UCSD-AML1 (cell line): ENCODE measurements around the gene SIAH2.
A peak's percentile ranks its signal among the peaks of the same experiment; 100 is the strongest.

Experiments
- DNase-seq: peaks from one replicate; lab custom pipeline; 2025; ENCODE audit not compliant: unreplicated experiment; lab: John Stamatoyannopoulos, UW

SIAH2 gene

GRCh38 chr3:150775001-150775599 is 12.1 kb upstream of the SIAH2 start:
- no peak for DNase-seq

- no peak for DNase-seq
These were observed 10.7 kb upstream of the SIAH2 start for GRCh38 chr3:150773616-150774192.

- DNase-seq = no peak
These were observed 8.6 kb upstream of the SIAH2 start for GRCh38 chr3:150771600-150771999.

GRCh38 chr3:150770681-150771080 is 7.7 kb upstream of the SIAH2 start:
- DNase-seq = no peak

- no peak for DNase-seq
These were observed 3.8 kb upstream of the SIAH2 start for GRCh38 chr3:150766742-150767141.

- no peak for DNase-seq
These were observed 3.2 kb upstream of the SIAH2 start for GRCh38 chr3:150765949-150766720.

- DNase-seq = no peak
These were observed 2.0 kb upstream of the SIAH2 start for GRCh38 chr3:150764967-150765366.

- no peak for DNase-seq
These were observed 1.6 kb upstream of the SIAH2 start for GRCh38 chr3:150764566-150764965.

DNA sequence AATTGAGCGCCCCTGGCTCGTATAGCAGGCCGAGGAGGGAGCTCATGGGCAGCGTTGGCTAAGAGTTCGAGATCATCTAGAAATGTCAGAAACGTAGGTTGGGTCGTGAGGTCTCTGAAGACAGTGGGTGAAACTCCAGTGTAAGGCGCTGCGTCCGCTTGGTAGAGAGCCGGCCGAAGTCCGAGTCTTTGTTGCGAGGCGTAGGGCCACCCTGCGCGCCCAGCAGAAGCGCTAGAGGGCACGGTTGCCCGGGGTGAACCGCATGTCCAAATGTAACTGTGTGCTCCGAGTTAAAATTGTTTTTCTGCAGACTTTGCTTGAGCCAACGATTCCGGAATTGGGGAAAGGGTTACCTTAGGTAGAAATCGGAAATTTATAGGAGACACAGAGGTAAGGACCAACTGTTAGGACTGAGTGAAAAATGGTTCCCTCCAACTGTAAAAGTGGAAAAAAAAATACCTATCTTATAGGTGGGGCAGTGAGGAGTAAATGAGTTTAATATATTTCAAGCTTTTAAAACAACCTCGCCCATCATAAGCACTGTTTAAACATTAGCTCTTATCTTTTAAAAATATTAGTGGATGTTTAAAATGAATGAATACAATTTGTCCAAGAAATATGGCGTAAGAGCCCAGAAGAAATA is 993 bp upstream of the SIAH2 start:
- DNase-seq = peak; percentile 82

DNA sequence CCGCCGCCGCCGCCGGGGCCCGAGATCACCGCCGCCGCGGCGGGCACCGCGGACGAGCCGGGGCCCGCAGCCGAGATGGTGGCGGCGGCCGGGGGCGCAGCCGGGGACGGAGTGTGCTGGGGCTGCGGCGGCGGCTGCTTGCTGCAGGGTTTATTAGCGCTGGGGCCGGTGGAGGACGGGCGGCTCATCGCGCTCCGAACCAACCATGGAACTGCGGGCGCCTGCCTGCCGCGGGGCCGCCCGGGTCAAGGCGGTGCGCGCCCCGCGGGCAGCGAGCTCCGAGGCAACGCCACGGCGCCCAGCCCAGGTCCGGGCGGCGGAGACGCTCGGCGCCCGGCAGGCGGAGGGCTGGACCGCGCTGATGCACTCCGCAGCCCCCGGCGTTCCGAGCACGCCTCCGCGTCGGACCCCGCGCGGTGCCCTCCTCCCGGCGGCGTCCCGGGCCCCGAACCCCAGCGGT is 277 bp downstream of the SIAH2 start:
- DNase-seq = no peak

- peak; percentile 44 for DNase-seq
These were observed 923 bp downstream of the SIAH2 start for GRCh38 chr3:150761831-150762661.

- no peak for DNase-seq
These were observed 2.4 kb downstream of the SIAH2 start for GRCh38 chr3:150760431-150761200.

DNA sequence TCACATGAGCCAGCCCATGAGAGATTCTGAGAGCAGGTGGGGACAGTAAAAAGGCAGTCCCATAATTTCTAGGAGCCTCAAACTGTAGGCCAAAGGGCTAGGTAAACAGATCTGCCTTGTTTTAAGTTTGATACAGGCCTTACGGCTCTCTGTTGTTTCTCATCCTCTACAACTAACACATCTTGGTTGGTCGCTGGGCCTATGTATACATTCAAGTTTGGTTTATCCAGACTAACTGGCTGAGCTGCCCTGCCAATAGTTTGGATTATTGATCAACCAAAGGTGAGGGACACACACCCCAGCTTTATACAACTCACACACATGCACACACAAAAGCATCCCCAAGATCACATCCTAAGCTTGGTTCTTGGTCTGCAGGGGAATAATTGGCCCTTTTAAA is 3.0 kb downstream of the SIAH2 start:
- no peak for DNase-seq

DNA sequence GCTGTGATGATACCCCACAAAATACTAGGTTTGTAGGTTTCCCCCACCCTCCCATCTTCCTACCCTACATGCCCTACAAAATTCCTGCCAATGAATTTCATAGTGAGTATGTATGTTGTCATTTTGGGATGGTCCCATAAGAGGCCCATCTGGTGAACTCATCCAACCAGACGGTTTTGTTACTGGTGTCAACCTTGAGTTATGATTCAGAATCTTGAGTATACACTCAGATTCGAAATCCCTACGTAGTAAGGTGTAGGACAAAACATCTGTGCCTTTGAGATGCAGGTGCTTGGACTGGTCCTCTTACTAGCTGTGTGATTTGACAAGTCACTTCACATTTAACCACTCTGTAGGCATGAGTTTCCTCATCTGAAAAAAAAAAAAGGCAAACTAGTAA is 3.6 kb downstream of the SIAH2 start:
- no peak for DNase-seq

DNA sequence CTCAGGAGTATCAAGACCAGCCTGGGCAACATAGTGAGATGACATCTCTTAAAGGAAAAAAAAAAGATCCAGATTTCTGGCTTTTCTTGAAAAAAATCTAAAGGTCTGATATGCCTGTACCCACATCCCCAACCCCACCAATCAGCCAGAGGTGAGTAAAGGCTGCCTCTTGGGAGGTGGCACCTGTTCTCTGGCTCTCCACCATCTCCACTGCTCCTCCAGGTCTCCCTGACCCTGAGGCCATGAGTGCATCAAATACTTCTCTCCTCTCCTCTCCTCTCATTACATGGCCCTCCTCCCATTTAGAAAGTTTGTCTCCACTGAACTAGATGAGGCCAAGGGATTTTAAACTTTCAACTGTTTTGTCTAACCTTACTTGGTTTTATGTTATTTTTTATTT is 5.2 kb downstream of the SIAH2 start:
- no peak for DNase-seq

- no peak for DNase-seq
These were observed 5.6 kb downstream of the SIAH2 start for GRCh38 chr3:150757364-150757763.

GRCh38 chr3:150756491-150757059 is 6.4 kb downstream of the SIAH2 start:
- no peak for DNase-seq

- no peak for DNase-seq
These were observed 7.1 kb downstream of the SIAH2 start for GRCh38 chr3:150755902-150756301.

DNA sequence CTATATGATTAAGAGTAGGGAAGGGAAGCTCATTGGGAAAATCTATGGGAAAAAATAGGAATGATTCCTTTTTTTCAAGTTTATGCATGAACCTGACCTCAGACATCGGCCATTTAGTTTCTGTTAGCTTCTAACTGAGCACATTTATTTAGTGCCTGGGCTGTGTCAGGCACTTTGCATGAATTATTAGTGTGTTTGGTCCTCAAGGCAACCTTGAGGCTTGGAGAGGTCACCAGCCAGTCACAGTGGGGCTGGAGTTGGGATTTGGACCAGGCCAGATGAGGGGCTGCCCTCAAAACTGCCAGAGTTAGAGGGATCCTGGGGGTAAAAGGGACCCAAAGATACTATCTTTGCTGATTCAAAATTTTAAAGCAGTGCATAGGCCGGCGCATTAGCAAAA is 8.1 kb downstream of the SIAH2 start:
- no peak for DNase-seq

DNA sequence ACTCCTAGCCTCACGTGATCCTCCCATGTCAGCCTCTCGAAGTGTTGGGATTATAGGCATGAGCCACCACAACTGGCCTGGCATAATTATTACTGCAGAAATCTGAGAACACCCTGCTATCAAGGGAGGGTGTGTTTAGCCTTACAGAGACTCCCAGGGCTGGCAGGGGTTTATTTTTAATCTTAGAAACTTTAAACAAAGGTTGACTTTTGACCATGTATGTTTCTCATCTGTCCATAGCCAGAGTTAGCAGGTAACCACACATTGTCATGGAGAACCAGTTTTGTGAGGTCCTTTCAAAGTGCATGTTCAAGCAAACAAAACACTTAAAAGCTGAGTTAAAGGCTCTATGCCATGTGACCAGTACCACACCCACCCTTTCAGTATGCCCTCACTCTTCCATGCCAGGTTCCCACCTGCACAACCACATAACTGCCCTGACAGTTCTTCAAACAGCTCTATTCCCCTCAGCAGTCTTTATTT is 11.1 kb downstream of the SIAH2 start:
- DNase-seq = no peak
